HT1080 (cell line): ENCODE results near the gene SORBS2. TPM values are rescaled to one million over a fixed set of nuclear protein-coding genes. Genes with fewer than 3 reads are reported as not detected.

Source experiments
- DNase-seq: peaks from one replicate; pipeline ENCODE4 v3.0.0-alpha.2; 2015; ENCODE audit warnings: low read depth
- total RNA-seq: library from RNA; depleted of rRNA; stranded (reverse); fragments of >200 nt; shearing (Covaris generic); gene quantifications from 2 replicates; pipeline ENCODE4 v1.2.3, GENCODE V29; 2014

SORBS2 gene
- total RNA-seq, 1 experiment from 2014 or later: 14.6 TPM

GRCh38 chr4:185835814-185836213 lies 23.8 kb upstream of the SORBS2 start:
- DNase-seq: no peak

- DNase-seq: no peak
Observed at GRCh38 chr4:185835336-185835735, 23.3 kb upstream of the SORBS2 start.

DNA sequence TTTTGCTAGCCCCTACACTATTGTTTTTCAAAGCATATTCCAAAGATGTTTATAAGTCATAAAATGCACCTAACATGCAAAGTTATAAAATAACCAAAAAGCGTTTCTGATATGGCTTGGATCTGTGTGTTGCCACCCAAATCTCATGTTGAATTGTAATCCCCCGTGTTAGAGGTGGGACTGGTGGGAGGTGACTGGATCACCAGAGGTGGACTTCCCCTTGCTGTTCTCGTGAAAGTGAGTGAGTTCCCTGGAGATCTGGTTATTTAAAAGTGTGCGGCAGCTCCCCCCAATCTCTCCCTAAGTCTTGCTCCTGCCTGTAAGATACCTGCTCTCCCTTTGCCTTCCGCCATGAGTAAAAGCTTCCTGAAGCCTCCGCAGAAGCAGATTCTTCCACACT lies 22.8 kb upstream of the SORBS2 start:
- DNase-seq: no peak

- no peak for DNase-seq
Observed at GRCh38 chr4:185834088-185834487, 22.1 kb upstream of the SORBS2 start.

- DNase-seq: no peak
Observed at GRCh38 chr4:185833055-185833598, 21.1 kb upstream of the SORBS2 start.

GRCh38 chr4:185831125-185831815 lies 19.3 kb upstream of the SORBS2 start:
- no peak for DNase-seq

- no peak for DNase-seq
Observed at GRCh38 chr4:185830263-185830994, 18.4 kb upstream of the SORBS2 start.

DNA sequence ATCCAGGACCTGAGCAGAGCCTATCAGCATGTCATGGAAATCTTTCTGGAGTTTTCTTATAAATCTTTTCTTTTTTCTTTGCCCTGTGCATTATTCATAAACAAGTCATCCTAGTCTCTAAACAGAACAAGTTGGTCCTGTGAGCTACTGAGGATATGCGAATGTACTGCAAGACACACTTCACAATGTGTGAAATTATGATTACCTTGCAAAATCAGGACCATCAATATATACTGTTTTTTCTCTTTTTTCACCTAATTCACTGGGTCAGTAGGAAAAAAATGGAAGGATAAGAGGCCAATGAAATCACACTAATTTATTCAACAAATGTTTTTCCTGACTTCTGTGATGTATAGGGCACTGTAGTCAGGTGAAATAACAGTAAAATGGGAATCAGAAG lies 14.4 kb upstream of the SORBS2 start:
- DNase-seq: no peak

GRCh38 chr4:185825737-185826136 lies 13.7 kb upstream of the SORBS2 start:
- no peak for DNase-seq

DNA sequence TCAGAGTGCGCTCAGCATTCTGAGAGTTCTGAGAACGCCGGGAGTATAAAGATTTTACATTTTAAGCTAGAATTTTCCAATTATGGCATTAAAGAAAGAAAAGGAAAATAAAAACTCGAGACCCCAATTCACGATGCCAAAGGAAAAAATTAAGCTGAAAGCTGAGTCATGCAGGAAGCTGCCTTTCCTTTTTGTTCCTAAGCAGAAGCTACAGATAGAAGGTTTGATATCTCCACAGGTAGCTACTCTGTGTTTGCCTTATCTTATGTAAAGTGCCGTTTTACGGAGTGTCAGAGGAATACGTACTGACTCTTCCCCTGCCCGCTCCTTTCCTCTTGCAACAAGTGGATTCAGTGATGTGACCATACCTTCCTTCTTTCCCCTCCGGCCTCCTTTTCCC lies 10.8 kb upstream of the SORBS2 start:
- no peak for DNase-seq

DNA sequence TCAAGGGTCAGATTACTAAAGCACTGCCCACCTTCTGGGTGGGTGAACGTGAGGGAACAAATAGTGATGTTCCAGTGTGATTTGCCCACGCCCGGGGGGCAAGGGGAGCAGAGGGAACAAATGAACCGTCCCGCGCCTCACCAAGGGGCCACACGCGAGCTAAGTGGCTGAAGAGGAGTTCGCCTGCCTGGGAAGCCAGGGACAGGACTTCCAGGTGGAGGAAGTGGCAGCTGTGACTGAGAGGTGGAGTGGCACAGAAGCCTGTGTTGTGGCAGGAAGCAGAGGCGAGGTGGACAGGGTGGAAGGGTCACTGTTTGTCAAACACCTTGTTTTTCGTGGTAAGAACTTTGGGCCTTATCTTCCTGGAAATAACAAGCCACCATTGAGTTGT lies 9.0 kb upstream of the SORBS2 start:
- no peak for DNase-seq

GRCh38 chr4:185820146-185821028 lies 8.4 kb upstream of the SORBS2 start:
- DNase-seq: no peak

DNA sequence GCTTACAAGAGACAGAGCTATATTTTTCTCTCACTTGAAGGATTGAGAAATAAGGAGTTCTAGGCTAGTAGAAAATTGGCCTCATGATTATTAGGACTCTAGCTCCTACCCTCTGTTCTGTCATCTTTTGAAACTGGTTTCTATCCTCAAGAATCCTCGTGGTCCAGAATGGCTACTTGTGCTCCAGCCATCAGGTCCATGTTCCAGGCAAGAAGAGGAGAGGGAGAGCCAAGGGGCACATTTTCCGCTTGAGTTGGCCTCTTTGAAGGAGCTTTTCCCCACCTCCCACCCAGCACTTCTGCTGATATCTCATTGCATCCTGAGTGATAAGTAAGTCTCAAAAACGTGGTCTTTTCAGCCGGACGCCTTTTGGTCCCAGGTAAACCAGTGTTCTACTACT lies 7.2 kb upstream of the SORBS2 start:
- no peak for DNase-seq

- DNase-seq: no peak
Observed at GRCh38 chr4:185817403-185817818, 5.4 kb upstream of the SORBS2 start.

DNA sequence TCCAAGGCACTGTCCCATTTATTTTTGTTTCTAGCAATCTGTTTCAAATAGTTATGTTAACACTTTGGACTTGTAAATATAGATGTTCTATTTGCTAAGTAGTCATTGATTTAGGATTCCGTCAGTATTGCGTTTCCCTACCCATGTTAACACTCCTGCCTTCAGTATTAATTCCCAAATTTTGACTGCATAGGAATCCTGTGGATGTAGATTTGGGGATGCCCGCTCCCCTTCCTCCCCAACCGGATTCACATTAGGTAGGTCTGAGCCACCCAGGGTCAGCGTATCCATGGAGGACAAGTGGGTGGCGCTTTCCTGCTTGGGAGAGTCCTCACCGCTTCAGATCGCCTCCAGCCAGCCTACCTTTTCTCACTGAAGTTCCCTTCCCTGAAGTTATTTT lies 1.1 kb upstream of the SORBS2 start:
- DNase-seq: no peak

GRCh38 chr4:185810746-185811508 lies 1.1 kb downstream of the SORBS2 start:
- DNase-seq: no peak

DNA sequence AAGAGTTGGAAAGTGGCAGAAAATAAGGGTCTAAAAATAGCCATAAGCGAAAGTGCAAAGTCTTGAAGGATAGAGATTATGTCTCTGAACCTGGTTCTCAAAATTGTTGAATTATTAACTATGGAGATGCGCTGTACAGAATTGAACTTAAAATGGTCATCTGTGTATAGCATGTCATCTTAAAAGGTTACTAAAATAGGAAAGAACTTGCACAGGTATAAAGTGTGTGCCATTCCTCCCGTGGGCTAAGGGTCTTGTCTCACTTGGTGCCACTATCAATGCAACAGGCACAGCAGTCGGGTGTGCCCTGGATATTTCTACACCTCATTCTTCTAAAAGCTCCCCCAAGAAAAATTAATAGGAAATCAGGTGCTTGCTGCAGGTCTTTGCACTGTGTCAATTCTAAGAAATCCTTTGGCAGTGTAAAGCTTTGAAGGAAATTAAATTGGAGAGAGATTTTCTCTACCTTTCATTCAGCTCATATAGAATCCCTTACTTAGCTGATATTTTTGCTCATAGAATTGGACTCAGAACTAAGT lies 2.4 kb downstream of the SORBS2 start:
- DNase-seq: no peak

GRCh38 chr4:185809121-185809520 lies 2.9 kb downstream of the SORBS2 start:
- DNase-seq: no peak

- DNase-seq: no peak
Observed at GRCh38 chr4:185805979-185806378, 6.0 kb downstream of the SORBS2 start.

- no peak for DNase-seq
Observed at GRCh38 chr4:185805262-185805802, 6.7 kb downstream of the SORBS2 start.
